Body of pancreas (tissue), 4 donors: ENCODE measurements around the gene ATF6.

ENCODE experiments used
- CTCF ChIP-seq, 7 experiments: fragments of 450-650 bp in 4 of 7; fragments of 200-600 bp in 3 of 7; sonication (generic) in 3 of 7; IDR thresholded peaks; one replicate each; pipeline ENCODE4 v1.5.1; 2016 to 2019; ENCODE audit warnings: antibody characterized with exemption in 7 of 7
- POLR2A ChIP-seq, 3 donors: fragments of 450-650 bp; IDR thresholded peaks; one replicate each; pipeline ENCODE4 v1.6.1; 2016; ENCODE audit warnings: antibody characterized with exemption in 3 of 3, mild to moderate bottlenecking in 2 of 3

- TF ChIP-seq CTCF (IDR thresholded peaks at IDR 0.05), result no peak
- no peak for TF ChIP-seq POLR2A (IDR thresholded peaks at IDR 0.05)
Observed at GRCh38 chr1:161770250-161770649, 4.1 kb downstream of the ATF6 start.
